NOMO-1 treated with DMSO at 0.1 percent for 48 hours (cell line): ENCODE data around the gene IL5RA.

ENCODE experiments used
- DNase-seq: peaks from one replicate; lab custom pipeline; 2025; ENCODE audit not compliant: unreplicated experiment; lab: John Stamatoyannopoulos, UW

The IL5RA gene

DNA sequence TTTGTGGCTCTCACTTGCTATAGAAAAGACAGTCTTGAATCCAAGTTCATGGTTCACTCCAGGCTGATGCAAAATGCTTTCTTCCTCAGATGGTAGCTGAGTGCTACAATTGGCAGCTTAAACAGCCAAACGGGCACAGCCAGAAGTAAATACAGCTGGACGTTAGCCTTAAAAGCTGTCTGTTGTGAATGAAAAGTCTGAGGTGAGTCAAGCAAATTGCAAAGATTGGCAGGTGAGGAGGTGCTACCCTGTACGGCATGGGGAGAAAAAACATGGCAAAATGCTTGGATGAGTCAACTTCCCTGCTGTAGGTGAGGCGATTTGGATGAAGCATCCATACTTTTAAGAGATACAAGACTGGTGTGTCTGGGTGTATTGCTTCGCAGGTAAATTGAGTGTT is 40.5 kb downstream of the IL5RA start:
- DNase-seq, result no peak

- no peak for DNase-seq
Observed at GRCh38 chr3:3068358-3068881, 41.8 kb downstream of the IL5RA start.

DNA sequence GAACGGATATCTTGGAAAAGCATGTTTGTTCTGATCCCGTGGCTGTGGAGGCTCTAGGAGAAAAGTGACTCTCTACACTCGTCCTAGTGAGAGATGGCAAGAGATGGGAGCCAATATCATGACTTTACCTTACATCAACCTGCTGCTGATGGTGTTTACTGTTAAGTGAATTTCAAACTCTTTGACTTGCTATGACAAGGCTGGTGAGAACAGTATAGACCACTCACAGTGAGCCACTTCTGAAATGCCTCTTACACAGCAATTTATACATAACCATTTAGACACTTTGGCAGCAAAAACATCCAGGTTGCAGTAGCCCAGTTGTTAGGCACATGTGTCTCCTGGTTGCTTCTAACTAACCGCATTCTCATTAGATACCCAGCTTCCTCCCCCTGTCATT is 43.3 kb downstream of the IL5RA start:
- DNase-seq, result no peak

DNA sequence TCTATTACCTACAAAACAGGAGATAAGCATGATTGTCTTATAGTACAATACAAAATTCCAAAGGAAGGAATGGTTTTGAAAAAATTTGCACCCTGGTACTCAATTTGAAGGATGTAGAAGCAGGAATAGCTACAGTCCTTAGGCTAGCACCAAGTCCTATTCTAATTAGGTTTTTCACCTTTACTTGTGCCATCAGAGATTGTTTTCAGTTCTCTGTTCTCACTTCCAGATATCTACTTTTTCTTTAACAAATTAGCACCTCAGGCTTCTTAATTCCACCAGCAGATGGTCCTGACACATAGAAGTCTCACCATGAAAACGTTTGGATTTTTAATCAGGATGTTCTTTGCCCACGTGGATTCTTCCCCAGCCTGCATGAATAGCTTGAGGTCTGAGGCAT is 43.8 kb downstream of the IL5RA start:
- DNase-seq, result no peak

DNA sequence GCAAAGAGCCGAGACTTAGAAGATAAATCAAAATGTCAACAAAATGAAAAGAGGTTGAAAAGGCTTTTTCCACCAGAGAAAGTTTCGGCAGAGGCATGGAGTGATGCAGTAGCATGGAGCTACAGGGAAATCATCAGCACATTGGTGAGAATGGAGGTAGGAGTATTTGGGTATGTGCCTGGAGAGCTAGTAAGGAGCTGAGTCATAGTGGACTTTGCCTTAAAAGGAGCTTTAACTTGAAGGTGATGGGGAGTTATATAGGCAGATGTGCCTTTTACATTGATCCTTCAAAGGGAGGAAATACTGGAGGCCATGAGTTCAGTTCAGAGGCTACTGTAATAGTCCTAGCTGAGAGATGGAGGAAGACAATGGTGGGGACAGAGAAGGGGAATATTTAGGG is 44.3 kb downstream of the IL5RA start:
- DNase-seq, result no peak

GRCh38 chr3:3064297-3064696 is 45.9 kb downstream of the IL5RA start:
- DNase-seq, result no peak

GRCh38 chr3:3059645-3060044 is 50.5 kb downstream of the IL5RA start:
- DNase-seq, result no peak

GRCh38 chr3:3053974-3054373 is 56.2 kb downstream of the IL5RA start:
- no peak for DNase-seq

- DNase-seq, result no peak
Observed at GRCh38 chr3:3038201-3038991, 71.8 kb downstream of the IL5RA start.

- DNase-seq, result no peak
Observed at GRCh38 chr3:3037156-3037555, 73.0 kb downstream of the IL5RA start.

DNA sequence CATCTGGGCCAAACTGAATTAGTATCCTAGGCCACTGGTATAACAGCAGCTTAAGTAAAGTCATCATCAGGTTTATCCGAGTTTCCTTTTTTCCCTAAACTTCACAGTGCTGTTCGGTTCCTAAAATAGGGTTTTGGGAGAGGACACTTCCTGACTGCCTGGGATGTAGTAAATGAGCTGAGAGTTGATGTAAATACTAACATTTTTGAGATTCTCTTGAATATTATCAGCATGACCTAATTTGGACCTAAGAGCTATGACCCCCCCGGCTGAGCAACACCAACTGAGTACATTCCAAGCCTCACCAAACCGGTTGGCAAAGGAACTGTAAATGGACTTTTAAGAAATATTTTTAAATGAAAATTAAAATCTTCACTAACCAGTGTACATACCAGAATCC is 78.8 kb downstream of the IL5RA start:
- no peak for DNase-seq

- DNase-seq, result no peak
Observed at GRCh38 chr3:3027976-3028567, 82.1 kb downstream of the IL5RA start.

DNA sequence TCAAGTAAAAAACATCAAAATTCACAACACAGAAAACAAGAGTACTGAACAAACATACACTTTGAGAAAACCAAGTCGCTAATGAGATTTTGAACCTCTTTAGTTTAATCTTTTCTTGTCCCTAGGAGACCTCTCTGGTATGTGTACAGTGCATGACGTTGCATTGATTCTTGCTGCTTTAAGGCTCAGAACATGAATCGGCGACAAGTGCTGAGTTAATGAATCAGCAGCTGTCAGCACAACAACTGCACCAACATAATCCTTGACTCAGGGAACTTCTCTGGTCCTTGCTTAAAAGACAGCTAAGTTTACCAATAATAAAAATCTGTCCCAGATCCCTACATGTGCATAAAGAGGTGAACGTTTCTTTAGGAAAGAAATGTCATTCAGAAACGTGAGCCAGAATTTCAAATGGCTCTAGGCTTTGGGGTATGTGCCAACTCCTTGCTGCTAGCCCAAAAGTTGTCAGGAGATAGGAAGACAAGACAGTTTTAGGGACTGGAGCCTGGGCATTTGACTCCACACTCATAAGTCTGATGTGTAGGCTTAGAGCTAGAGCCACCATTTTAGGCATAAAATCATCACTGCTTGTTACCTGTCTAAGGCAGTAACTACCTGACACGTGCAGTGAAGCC is 86.9 kb downstream of the IL5RA start:
- DNase-seq, result no peak

DNA sequence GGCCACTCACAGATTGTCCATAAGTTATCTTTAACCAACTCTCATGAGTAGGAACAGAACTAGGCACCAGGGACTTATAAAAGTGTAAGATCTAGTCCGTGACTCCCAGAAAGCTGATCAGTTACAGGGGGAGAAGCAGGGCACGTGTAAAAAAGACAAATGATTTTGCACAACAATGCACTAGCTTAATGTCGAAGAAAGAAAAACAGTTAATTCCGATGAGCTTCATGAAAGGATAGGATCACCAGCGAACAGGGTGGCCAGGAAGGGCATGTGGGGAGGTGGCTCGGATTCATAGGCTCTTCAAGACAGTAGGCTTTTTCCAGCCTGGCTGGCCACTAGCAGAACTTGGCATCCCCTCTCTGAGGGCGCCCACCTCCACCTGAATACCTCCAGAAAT is 90.0 kb downstream of the IL5RA start:
- DNase-seq, result no peak
